ENCODE results near the gene ENTPD1. TPM values are rescaled to one million over a fixed set of nuclear protein-coding genes. Genes with fewer than 3 reads are reported as not detected.

The ENTPD1 gene
- total RNA-seq, 1 experiment from 2014 or later, result 0.92 TPM

DNA sequence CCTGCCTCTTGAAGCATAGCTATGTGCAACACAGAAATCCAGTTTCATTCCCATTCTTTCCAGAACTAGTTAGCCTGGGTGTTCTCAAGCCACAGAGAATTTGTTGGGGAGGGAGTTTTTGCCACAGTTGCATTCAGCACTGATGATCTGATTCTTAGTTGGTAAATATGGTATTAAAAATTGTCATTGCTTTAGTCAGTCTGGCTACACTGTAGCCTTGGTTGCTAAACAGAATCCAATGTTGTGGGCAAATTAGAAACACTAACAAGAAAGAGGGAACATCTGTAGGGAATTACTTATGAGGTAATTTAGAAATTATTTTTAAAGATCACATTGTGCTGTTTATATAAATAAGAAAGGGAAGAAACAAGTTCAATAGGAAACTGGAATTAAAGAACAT is 94.8 kb downstream of the ENTPD1 start:
- intact Hi-C loops (cut with micrococcal nuclease; ENCODE audit: unreplicated experiment), result loop anchor here (10.0 kb wide), 1 partner anchor 56 kb away; no protein-coding TSS in a partner anchor
- no peak for DNase-seq (ENCODE audit: low spot score)
- TF ChIP-seq EZH2 (IDR thresholded peaks at IDR 0.05; ENCODE audit: borderline replicate concordance, low read depth, low read length, poor library complexity, severe bottlenecking), result no peak
- TF ChIP-seq, protein P1, sequence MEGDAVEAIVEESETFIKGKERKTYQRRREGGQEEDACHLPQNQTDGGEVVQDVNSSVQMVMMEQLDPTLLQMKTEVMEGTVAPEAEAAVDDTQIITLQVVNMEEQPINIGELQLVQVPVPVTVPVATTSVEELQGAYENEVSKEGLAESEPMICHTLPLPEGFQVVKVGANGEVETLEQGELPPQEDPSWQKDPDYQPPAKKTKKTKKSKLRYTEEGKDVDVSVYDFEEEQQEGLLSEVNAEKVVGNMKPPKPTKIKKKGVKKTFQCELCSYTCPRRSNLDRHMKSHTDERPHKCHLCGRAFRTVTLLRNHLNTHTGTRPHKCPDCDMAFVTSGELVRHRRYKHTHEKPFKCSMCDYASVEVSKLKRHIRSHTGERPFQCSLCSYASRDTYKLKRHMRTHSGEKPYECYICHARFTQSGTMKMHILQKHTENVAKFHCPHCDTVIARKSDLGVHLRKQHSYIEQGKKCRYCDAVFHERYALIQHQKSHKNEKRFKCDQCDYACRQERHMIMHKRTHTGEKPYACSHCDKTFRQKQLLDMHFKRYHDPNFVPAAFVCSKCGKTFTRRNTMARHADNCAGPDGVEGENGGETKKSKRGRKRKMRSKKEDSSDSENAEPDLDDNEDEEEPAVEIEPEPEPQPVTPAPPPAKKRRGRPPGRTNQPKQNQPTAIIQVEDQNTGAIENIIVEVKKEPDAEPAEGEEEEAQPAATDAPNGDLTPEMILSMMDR (conservative IDR thresholded peaks at IDR 0.05; ENCODE audit: low read depth, low read length), result no peak
- no peaks in the 10 kb centered on the region for H3K4me1 ChIP-seq (ENCODE audit: insufficient read depth, low read length, poor library complexity, severe bottlenecking)
- no peaks in the 10 kb centered on the region for H3K27me3 ChIP-seq (replicated peaks; ENCODE audit: insufficient read depth, low read depth, low read length, poor library complexity)
- BruUV-seq (replicated peaks), result no TSS peak
- ChIA-PET CTCF (no interaction called here), POLR2A (ENCODE audit: low non-redundant PET) (no interaction called here)
- H3K4me3 ChIP-seq (ENCODE audit: low read depth, low read length, poor library complexity, severe bottlenecking), result no peak overlapping the region
- no peaks in the 10 kb centered on the region for H3K36me3 ChIP-seq (ENCODE audit: insufficient read depth, low read length, poor library complexity, severe bottlenecking)
- no peaks in the 10 kb centered on the region for H3K9me3 ChIP-seq (ENCODE audit: low read depth, low read length, poor library complexity, severe bottlenecking)
- no peak overlapping the region for H3K27ac ChIP-seq (ENCODE audit: low read depth, low read length, poor library complexity, severe bottlenecking)

DNA sequence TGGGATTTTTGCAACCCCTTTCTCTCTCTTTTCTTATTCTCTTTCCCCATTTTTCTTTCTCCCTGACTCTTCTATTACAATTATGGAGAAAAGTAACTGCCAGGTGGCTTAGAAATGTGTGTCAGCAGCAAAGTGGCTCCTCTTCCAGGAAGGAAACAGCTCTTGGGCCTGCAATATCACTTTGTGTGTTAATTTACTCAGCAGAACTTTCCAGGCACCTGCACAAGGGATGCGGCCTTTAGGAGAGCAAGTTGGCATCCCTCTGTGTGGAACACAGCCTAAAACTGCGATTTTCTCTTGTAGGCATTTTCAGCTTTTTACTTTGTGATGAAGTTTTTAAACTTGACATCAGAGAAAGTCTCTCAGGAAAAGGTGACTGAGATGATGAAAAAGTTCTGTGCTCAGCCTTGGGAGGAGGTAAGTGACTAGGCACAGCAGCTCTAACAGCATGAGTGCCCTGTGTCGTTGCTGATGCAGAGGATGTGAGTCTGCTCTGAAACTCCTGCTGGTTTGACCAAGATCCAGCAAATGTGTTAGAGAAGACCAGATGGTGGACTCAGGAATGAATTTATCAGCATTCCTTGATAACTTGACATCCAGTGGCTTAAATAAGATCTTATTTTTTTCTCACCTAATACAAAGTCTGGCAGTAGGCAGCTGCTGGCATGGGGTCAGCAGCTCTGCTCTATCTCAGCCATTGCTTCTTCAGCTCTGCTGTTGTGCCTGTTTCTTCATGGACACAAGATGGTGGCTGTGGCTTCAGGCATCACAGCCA is 104.4 kb downstream of the ENTPD1 start:
- Histone ChIP-seq H3K27ac (ENCODE audit: low read depth, low read length, poor library complexity, severe bottlenecking) (no peak overlapping the region), H3K27me3 (replicated peaks; ENCODE audit: insufficient read depth, low read depth, low read length, poor library complexity) (no peaks in the 10 kb centered on the region), H3K4me1 (ENCODE audit: insufficient read depth, low read length, poor library complexity, severe bottlenecking) (no peaks in the 10 kb centered on the region), H3K36me3 (ENCODE audit: insufficient read depth, low read length, poor library complexity, severe bottlenecking) (no peaks in the 10 kb centered on the region), H3K9me3 (ENCODE audit: low read depth, low read length, poor library complexity, severe bottlenecking) (no peaks in the 10 kb centered on the region), H3K4me3 (ENCODE audit: low read depth, low read length, poor library complexity, severe bottlenecking) (no peak overlapping the region)
- POLR2A ChIA-PET (ENCODE audit: low non-redundant PET), result no interaction called here
- TF ChIP-seq, protein P1 (conservative IDR thresholded peaks at IDR 0.05; ENCODE audit: low read depth, low read length), result no peak
- TF ChIP-seq EZH2 (IDR thresholded peaks at IDR 0.05; ENCODE audit: borderline replicate concordance, low read depth, low read length, poor library complexity, severe bottlenecking), result no peak
- CTCF ChIA-PET, result no interaction called here
- DNase-seq (ENCODE audit: low spot score), result no peak
- no TSS peak for BruUV-seq (replicated peaks)
- intact Hi-C loops (cut with micrococcal nuclease; ENCODE audit: unreplicated experiment), result no loop called here

DNA sequence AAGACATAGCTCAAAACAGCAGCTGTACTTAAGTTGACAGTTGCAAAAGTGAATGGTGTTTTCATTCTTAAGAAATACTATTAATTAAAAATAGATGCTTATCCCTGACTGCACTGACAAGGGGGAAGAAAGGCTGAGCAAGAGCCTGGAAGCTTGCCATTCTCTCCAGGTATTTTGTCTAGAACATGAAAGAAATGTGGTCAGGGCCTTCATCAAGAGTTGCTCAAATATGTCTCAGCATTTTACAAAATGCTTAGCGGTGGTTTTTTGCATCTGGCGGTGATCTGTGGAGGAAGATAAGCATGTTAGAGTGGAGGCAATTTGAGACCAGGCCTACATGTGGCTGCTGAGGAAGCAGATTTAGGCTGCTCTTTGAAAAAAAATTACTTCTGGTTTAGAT is 105.4 kb downstream of the ENTPD1 start:
- Histone ChIP-seq H3K4me1 (ENCODE audit: insufficient read depth, low read length, poor library complexity, severe bottlenecking) (no peaks in the 10 kb centered on the region), H3K4me3 (ENCODE audit: low read depth, low read length, poor library complexity, severe bottlenecking) (no peak overlapping the region), H3K36me3 (ENCODE audit: insufficient read depth, low read length, poor library complexity, severe bottlenecking) (no peaks in the 10 kb centered on the region), H3K9me3 (ENCODE audit: low read depth, low read length, poor library complexity, severe bottlenecking) (no peaks in the 10 kb centered on the region), H3K27ac (ENCODE audit: low read depth, low read length, poor library complexity, severe bottlenecking) (no peak overlapping the region), H3K27me3 (replicated peaks; ENCODE audit: insufficient read depth, low read depth, low read length, poor library complexity) (no peaks in the 10 kb centered on the region)
- no TSS peak for BruUV-seq (replicated peaks)
- CTCF ChIA-PET, result interaction anchor here (0.6 kb wide), 1 partner anchor 368 kb away, joined by 3 read pairs; no protein-coding TSS in a partner anchor
- intact Hi-C loops (cut with micrococcal nuclease; ENCODE audit: unreplicated experiment), result no loop called here
- POLR2A ChIA-PET (ENCODE audit: low non-redundant PET), result no interaction called here
- no peak for TF ChIP-seq EZH2 (IDR thresholded peaks at IDR 0.05; ENCODE audit: borderline replicate concordance, low read depth, low read length, poor library complexity, severe bottlenecking)
- TF ChIP-seq, protein P1 (conservative IDR thresholded peaks at IDR 0.05; ENCODE audit: low read depth, low read length), result no peak
- DNase-seq (ENCODE audit: low spot score), result no peak
